ENCODE data around the gene TRIM26. TPM values are rescaled to one million over a fixed set of nuclear protein-coding genes. Genes with fewer than 3 reads are reported as not detected.

TRIM26 gene
- total RNA-seq, 1 donor from 2014 or later, result 36.5 TPM

- DNase-seq (ENCODE audit: low read depth, low spot score), result no peak
- no peak overlapping the region for H3K4me3 Mint-ChIP-seq
- no peak for TF ChIP-seq CTCF (conservative IDR thresholded peaks at IDR 0.05)
- peaks cover 87% of the 10 kb centered on the region for H3K27me3 Mint-ChIP-seq (ENCODE audit: low read depth)
- peaks cover 7% of the 10 kb centered on the region for H3K9me3 Mint-ChIP-seq
- peaks cover 5% of the 10 kb centered on the region for H3K4me1 Mint-ChIP-seq
- H3K36me3 Mint-ChIP-seq (ENCODE audit: low read depth), result peaks cover under 1% of the 10 kb centered on the region
- H3K27ac Mint-ChIP-seq (ENCODE audit: unreplicated experiment), result no peak overlapping the region
Observed at GRCh38 chr6:30175765-30176164, 37.4 kb downstream of the TRIM26 start.

- no peaks in the 10 kb centered on the region for H3K9me3 Mint-ChIP-seq
- H3K27me3 Mint-ChIP-seq (ENCODE audit: low read depth), result peaks cover 98% of the 10 kb centered on the region
- no peak overlapping the region for H3K27ac Mint-ChIP-seq (ENCODE audit: unreplicated experiment)
- DNase-seq (ENCODE audit: low read depth, low spot score), result no peak
- peaks cover 5% of the 10 kb centered on the region for H3K4me1 Mint-ChIP-seq
- no peak for TF ChIP-seq CTCF (conservative IDR thresholded peaks at IDR 0.05)
- no peak overlapping the region for H3K4me3 Mint-ChIP-seq
- no peaks in the 10 kb centered on the region for H3K36me3 Mint-ChIP-seq (ENCODE audit: low read depth)
Observed at GRCh38 chr6:30172681-30173080, 40.5 kb downstream of the TRIM26 start.

GRCh38 chr6:30171677-30172471, 41.3 kb downstream of the TRIM26 start:
- no peak overlapping the region for H3K27ac Mint-ChIP-seq (ENCODE audit: unreplicated experiment)
- no peaks in the 10 kb centered on the region for H3K36me3 Mint-ChIP-seq (ENCODE audit: low read depth)
- peak; percentile 31 for DNase-seq (ENCODE audit: low read depth, low spot score)
- H3K27me3 Mint-ChIP-seq (ENCODE audit: low read depth), result peaks cover 96% of the 10 kb centered on the region
- peak; percentile 13 for TF ChIP-seq CTCF (conservative IDR thresholded peaks at IDR 0.05)
- H3K4me1 Mint-ChIP-seq, result peaks cover 5% of the 10 kb centered on the region
- H3K9me3 Mint-ChIP-seq, result no peaks in the 10 kb centered on the region
- peak overlapping the region; percentile 45 for H3K4me3 Mint-ChIP-seq

- Mint-ChIP-seq H3K27me3 (ENCODE audit: low read depth) (peaks cover 96% of the 10 kb centered on the region), H3K27ac (ENCODE audit: unreplicated experiment) (no peak overlapping the region), H3K4me3 (no peak overlapping the region), H3K9me3 (no peaks in the 10 kb centered on the region), H3K4me1 (peaks cover 5% of the 10 kb centered on the region), H3K36me3 (ENCODE audit: low read depth) (no peaks in the 10 kb centered on the region)
- peak; percentile 80 for TF ChIP-seq CTCF (conservative IDR thresholded peaks at IDR 0.05)
- DNase-seq (ENCODE audit: low read depth, low spot score), result no peak
Observed at GRCh38 chr6:30169658-30170614, 43.3 kb downstream of the TRIM26 start.

GRCh38 chr6:30168741-30169140, 44.5 kb downstream of the TRIM26 start:
- Mint-ChIP-seq H3K4me3 (no peak overlapping the region), H3K27ac (ENCODE audit: unreplicated experiment) (no peak overlapping the region), H3K36me3 (ENCODE audit: low read depth) (no peaks in the 10 kb centered on the region), H3K27me3 (ENCODE audit: low read depth) (peaks cover 97% of the 10 kb centered on the region), H3K9me3 (no peaks in the 10 kb centered on the region), H3K4me1 (peaks cover 5% of the 10 kb centered on the region)
- DNase-seq (ENCODE audit: low read depth, low spot score), result no peak
- no peak for TF ChIP-seq CTCF (conservative IDR thresholded peaks at IDR 0.05)

Data from neural crest cell (in vitro differentiated cells).